Measurements from ENCODE around the gene KCNT1.

Gene KCNT1

GRCh38 chr9:135712613-135713295, 10.8 kb downstream of the KCNT1 start:
- no peak overlapping the region for H3K4me3 ChIP-seq (ENCODE audit: low read depth, low read length)
- no peak for TF ChIP-seq CTCF (IDR thresholded peaks at IDR 0.05; ENCODE audit: control insufficient read depth, extremely low read depth, insufficient read depth)
- DNase-seq (ENCODE audit: low read depth), result no peak

- TF ChIP-seq CTCF (IDR thresholded peaks at IDR 0.05; ENCODE audit: control insufficient read depth, extremely low read depth, insufficient read depth), result no peak
- no peak overlapping the region for H3K4me3 ChIP-seq (ENCODE audit: low read depth, low read length)
- DNase-seq (ENCODE audit: low read depth), result no peak
These were observed 12.5 kb downstream of the KCNT1 start for GRCh38 chr9:135714242-135715055.

- TF ChIP-seq CTCF (IDR thresholded peaks at IDR 0.05; ENCODE audit: control insufficient read depth, extremely low read depth, insufficient read depth), result no peak
- DNase-seq (ENCODE audit: low read depth), result no peak
- H3K4me3 ChIP-seq (ENCODE audit: low read depth, low read length), result no peak overlapping the region
These were observed 13.1 kb downstream of the KCNT1 start for GRCh38 chr9:135715056-135715595.

GRCh38 chr9:135716045-135716444, 14.1 kb downstream of the KCNT1 start:
- no peak overlapping the region for H3K4me3 ChIP-seq (ENCODE audit: low read depth, low read length)
- no peak for TF ChIP-seq CTCF (IDR thresholded peaks at IDR 0.05; ENCODE audit: control insufficient read depth, extremely low read depth, insufficient read depth)
- DNase-seq (ENCODE audit: low read depth), result no peak

- TF ChIP-seq CTCF (IDR thresholded peaks at IDR 0.05; ENCODE audit: control insufficient read depth, extremely low read depth, insufficient read depth), result no peak
- no peak for DNase-seq (ENCODE audit: low read depth)
- H3K4me3 ChIP-seq (ENCODE audit: low read depth, low read length), result no peak overlapping the region
These were observed 15.4 kb downstream of the KCNT1 start for GRCh38 chr9:135717410-135717809.

- H3K4me3 ChIP-seq (ENCODE audit: low read depth, low read length), result no peak overlapping the region
- no peak for TF ChIP-seq CTCF (IDR thresholded peaks at IDR 0.05; ENCODE audit: control insufficient read depth, extremely low read depth, insufficient read depth)
- no peak for DNase-seq (ENCODE audit: low read depth)
These were observed 16.6 kb downstream of the KCNT1 start for GRCh38 chr9:135718616-135719015.

Measured in LNCaP clone FGC (cell line).